Adrenal gland (tissue), 12 donors: ENCODE measurements around the gene RSPO1. TPM values are rescaled to one million over a fixed set of nuclear protein-coding genes. Genes with fewer than 3 reads are reported as not detected.

Experiments
- DNase-seq, 7 donors: peaks; one replicate each; pipeline ENCODE4 v3.0.0-alpha.2; 2019 to 2020
- H3K27ac ChIP-seq, 5 donors: fragments of 200-600 bp; sonication (generic) in 4 of 5; 1 replicate in 3 of 5; 2 replicates in 2 of 5; pipeline versions ENCODE4 v1.5.1 to v1.8.0; 2016 to 2020; ENCODE audit warnings: mild to moderate bottlenecking in 1 of 5
- H3K27me3 ChIP-seq: fragments of 200-600 bp; 2 replicates; pipeline ENCODE4 v1.8.0; 2021
- H3K36me3 ChIP-seq, 2 donors: fragments of 200-600 bp; replicated peaks in 1 of 2; 1 replicate in 1 of 2; 2 replicates in 1 of 2; pipeline versions ENCODE4 v1.5.1 to v1.8.0; 2018 to 2022
- H3K4me1 ChIP-seq, 2 donors: fragments of 200-600 bp; replicated peaks in 1 of 2; 1 replicate in 1 of 2; 2 replicates in 1 of 2; pipeline versions ENCODE4 v1.5.1 to v1.8.0; 2018 to 2021
- H3K4me3 ChIP-seq, 4 donors: fragments of 200-600 bp; sonication (generic) in 3 of 4; one replicate each; pipeline ENCODE4 v1.5.1; 2016 to 2018
- H3K9me3 ChIP-seq, 3 donors: fragments of 200-600 bp; sonication (generic) in 1 of 3; replicated peaks in 1 of 3; 1 replicate in 2 of 3; 2 replicates in 1 of 3; pipeline versions ENCODE4 v1.5.1 to v1.8.0; 2016 to 2021
- POLR2A ChIP-seq, 2 donors: fragments of 450-650 bp; IDR thresholded peaks; one replicate each; pipeline ENCODE4 v1.6.1; 2017; ENCODE audit warnings: antibody characterized with exemption in 2 of 2, mild to moderate bottlenecking in 2 of 2, moderate library complexity in 1 of 2
- WGBS, 4 donors: extraction: QIAGEN DNeasy Blood & Tissue Kit in 2 of 4; methylation state at CpG; one replicate each; pipeline versions ENCODE4 v1.1.5 to v1.1.7; 2013 to 2017; 5-methylcytosine and 5-hydroxymethylcytosine counted together
- intact Hi-C, 2 donors: fragments of 100-400 bp; cut with DNase I; formaldehyde crosslinking; loops; one replicate each; pipeline versions ENCODE4 v1.14.1 to v1.15.0; 2022 to 2023
- polyA plus RNA-seq, 3 donors: library from polyadenylated mRNA; stranded (reverse); fragments of 200-250 nt in 2 of 3; fragments of 350-450 nt in 1 of 3; fragmentation: Illumina TruSeq in 1 of 3; extraction: RNeasy Lipid Tissue Mini Kit (QIAGEN cat#74804) in 1 of 3; gene quantifications; one replicate each; pipeline ENCODE4 v1.2.3, GENCODE V29; 2013 to 2014
- total RNA-seq, 9 donors: library from RNA; depleted of rRNA in 4 of 9; stranded (reverse); fragments of >200 nt in 4 of 9; fragments of 120-200 nt in 1 of 9; fragmentation: NEBNext Ultra II Directional in 1 of 9; extraction: Animal tissue kit (Norgen Biotek cat#: 25700) in 1 of 9; gene quantifications; one replicate each; pipeline versions ENCODE4 v1.1.0 to v1.2.4, GENCODE V29; 2013 to 2023
- TF ChIP-seq, protein P1 (sequence below), 6 experiments: fragments of 450-650 bp in 4 of 6; fragments of 200-600 bp in 2 of 6; sonication (generic) in 1 of 6; IDR thresholded peaks; 1 replicate in 5 of 6; 2 replicates in 1 of 6; pipeline versions ENCODE4 v1.5.1 to v1.8.0; 2016 to 2021; ENCODE audit warnings: antibody characterized with exemption in 6 of 6, mild to moderate bottlenecking in 2 of 6, moderate library complexity in 1 of 6
- donor health status: healthy with polysubstance abuse.
- donor health status: Bipolar disorder and iron deficiency.
- donor health status: DM: yes; HTN: yes; CAD: no.
- donor health status: DM: no; HTN: no; CAD: no.
- donor health status: DM: no; HTN: no; CAD: no.
- donor health status: DM: yes; HTN: yes; CAD: no.

Gene RSPO1
- total and polyA plus RNA-seq, 12 donors: 0.11 to 0.51 (median 0.18) TPM; not detected in 4

DNA sequence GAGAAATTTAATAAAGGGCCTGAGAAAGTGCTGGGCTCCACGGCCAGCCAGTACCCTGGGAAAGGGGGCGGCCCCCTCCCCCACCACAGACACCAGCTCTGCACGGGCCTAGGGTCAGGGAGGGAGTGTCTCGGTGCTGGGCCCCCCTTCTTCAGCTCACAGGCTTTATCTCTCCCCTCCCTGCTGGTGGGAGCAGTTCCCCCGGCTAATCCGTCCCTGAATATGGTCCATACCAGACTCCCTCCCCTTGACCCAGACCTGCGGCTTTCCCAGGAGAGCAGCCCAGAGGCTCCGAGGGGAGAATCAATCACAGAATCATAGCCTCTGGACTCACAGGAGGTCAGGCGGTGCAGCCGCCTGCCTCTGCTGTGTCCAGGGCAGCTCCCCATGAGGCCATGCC lies 26.0 kb upstream of the RSPO1 start:
- Histone ChIP-seq H3K4me1 (no peaks in the 10 kb centered on the region), H3K4me3 (no peak overlapping the region), H3K9me3 (no peaks in the 10 kb centered on the region), H3K27me3 (peaks cover 3% of the 10 kb centered on the region), H3K36me3 (no peaks in the 10 kb centered on the region), H3K27ac (no peak overlapping the region)
- no peak for DNase-seq
- intact Hi-C loops: no loop called here
- WGBS, 4 donors: 41 to 70% (median 43%) methylated on average over 2 to 10 of the region's 10 CpGs
- TF ChIP-seq, protein P1, sequence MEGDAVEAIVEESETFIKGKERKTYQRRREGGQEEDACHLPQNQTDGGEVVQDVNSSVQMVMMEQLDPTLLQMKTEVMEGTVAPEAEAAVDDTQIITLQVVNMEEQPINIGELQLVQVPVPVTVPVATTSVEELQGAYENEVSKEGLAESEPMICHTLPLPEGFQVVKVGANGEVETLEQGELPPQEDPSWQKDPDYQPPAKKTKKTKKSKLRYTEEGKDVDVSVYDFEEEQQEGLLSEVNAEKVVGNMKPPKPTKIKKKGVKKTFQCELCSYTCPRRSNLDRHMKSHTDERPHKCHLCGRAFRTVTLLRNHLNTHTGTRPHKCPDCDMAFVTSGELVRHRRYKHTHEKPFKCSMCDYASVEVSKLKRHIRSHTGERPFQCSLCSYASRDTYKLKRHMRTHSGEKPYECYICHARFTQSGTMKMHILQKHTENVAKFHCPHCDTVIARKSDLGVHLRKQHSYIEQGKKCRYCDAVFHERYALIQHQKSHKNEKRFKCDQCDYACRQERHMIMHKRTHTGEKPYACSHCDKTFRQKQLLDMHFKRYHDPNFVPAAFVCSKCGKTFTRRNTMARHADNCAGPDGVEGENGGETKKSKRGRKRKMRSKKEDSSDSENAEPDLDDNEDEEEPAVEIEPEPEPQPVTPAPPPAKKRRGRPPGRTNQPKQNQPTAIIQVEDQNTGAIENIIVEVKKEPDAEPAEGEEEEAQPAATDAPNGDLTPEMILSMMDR (IDR thresholded peaks at IDR 0.05): no peak
- no peak for TF ChIP-seq POLR2A (IDR thresholded peaks at IDR 0.05)

DNA sequence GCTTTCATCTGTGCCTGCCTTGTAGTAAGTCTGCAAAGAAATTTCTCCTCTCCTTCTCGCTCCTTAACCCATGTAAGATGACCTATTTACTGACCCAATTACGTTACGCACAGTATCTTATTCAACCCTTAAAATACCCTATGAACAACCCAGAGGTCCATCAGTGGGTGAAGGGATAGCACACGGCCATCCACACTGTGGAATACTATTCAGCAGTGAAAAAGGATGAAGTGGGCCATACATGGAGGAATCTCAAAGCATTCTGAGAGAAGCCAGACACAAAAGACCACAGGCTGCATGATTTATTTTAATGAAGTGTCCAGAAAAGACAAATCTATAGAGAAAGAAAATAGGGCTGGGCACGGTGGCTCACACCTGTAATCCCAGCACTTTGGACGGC lies 23.8 kb upstream of the RSPO1 start:
- intact Hi-C loops: no loop called here
- Histone ChIP-seq H3K36me3 (no peaks in the 10 kb centered on the region), H3K4me3 (no peak overlapping the region), H3K9me3 (no peaks in the 10 kb centered on the region), H3K4me1 (no peaks in the 10 kb centered on the region), H3K27ac (no peak overlapping the region), H3K27me3 (peaks cover 3% of the 10 kb centered on the region)
- TF ChIP-seq, protein P1 (IDR thresholded peaks at IDR 0.05): no peak
- no peak for TF ChIP-seq POLR2A (IDR thresholded peaks at IDR 0.05)
- no peak for DNase-seq
- 83 to 86% (median 83%) methylated on average over 6 of the region's 6 CpGs for WGBS, 4 donors

GRCh38 chr1:37657620-37658412 lies 23.1 kb upstream of the RSPO1 start:
- H3K36me3 ChIP-seq: no peaks in the 10 kb centered on the region
- peaks cover 3% of the 10 kb centered on the region for H3K27me3 ChIP-seq
- intact Hi-C loops: no loop called here
- H3K4me3 ChIP-seq: no peak overlapping the region
- H3K9me3 ChIP-seq: no peaks in the 10 kb centered on the region
- H3K4me1 ChIP-seq: no peaks in the 10 kb centered on the region
- no peak for DNase-seq
- WGBS, 4 donors: 68 to 75% (median 70%) methylated on average over 12 to 14 of the region's 14 CpGs
- no peak overlapping the region for H3K27ac ChIP-seq
- no peak for TF ChIP-seq POLR2A (IDR thresholded peaks at IDR 0.05)
- TF ChIP-seq, protein P1 (IDR thresholded peaks at IDR 0.05): no peak

DNA sequence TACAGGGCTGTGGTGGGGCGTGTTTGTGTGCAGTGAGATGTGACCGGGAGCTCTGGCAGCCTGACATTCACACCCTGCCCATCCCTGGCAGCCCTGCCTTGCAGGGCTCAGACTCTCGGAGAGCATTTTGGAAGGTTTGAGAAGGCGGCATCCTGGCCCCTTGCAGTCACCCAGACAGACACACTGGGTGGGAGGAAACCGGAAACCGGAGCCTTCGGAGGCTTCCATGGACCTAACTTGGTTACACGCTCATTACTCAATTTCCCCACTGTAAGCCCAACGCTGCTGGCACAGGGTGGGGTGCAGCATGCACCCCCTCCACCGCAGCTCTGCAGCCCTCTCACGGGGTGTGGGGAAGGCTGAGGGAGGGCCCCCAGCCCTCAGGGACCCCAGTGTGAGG lies 22.2 kb upstream of the RSPO1 start:
- Histone ChIP-seq H3K27ac (no peak overlapping the region), H3K4me3 (no peak overlapping the region), H3K27me3 (peaks cover 3% of the 10 kb centered on the region), H3K36me3 (no peaks in the 10 kb centered on the region), H3K9me3 (no peaks in the 10 kb centered on the region), H3K4me1 (no peaks in the 10 kb centered on the region)
- WGBS, 4 donors: 63 to 75% (median 71%) methylated on average over 5 to 11 of the region's 11 CpGs
- intact Hi-C loops: no loop called here
- TF ChIP-seq, protein P1 (IDR thresholded peaks at IDR 0.05): no peak
- TF ChIP-seq POLR2A (IDR thresholded peaks at IDR 0.05): no peak
- no peak for DNase-seq
